ENCODE data around the gene IFI27L2. TPM values are rescaled to one million over a fixed set of nuclear protein-coding genes. Genes with fewer than 3 reads are reported as not detected.

The IFI27L2 gene
- polyA plus RNA-seq, 1 of the 3 experiments (the other 2 are of a cell fraction) = 200 TPM

DNA sequence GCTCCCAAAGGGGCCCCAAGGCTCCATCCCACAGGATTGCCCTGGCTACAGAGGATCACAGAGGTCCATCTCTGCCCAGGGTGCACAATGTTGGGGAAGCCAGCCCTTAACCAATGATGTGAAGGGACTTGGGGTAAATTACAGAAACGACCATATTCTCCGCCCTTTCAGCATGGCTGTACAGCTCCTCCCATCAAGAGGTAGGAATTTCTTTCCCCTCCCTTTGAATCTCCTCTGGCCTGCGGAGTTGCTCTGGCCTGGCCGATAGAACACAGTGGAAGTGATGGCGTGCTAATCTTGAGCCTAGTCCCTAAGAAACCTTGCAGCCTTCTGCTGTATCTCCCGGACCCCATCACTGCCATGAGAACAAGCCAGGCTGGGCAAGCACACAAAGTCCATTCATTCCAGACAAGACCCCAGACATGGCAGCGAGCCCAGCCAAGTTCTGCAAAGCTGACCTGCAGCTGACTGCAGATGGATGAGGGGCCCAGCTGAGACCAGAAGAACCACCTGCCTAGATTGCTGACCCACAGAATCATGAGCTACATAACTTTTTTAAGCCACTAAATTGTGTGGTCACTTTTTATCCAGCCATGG lies 25.8 kb downstream of the IFI27L2 start:
- H2AFZ ChIP-seq (ENCODE audit: low read depth) = no peak overlapping the region
- DNase-seq = no peak
- H3K27me3 ChIP-seq (ENCODE audit: insufficient read depth) = no peaks in the 10 kb centered on the region
- H3K27ac ChIP-seq (ENCODE audit: low read depth in 2 of 2, low read length in 1 of 2) = no peak overlapping the region
- no peaks in the 10 kb centered on the region for H3K9me2 ChIP-seq
- H3K79me2 ChIP-seq (ENCODE audit: insufficient read depth) = no peaks in the 10 kb centered on the region
- H3K9me3 ChIP-seq = no peaks in the 10 kb centered on the region
- peaks cover 0 to 3% of the 10 kb centered on the region in 2 experiments for H3K36me3 ChIP-seq (replicated peaks in 1 of 2; ENCODE audit: control insufficient read depth in 1 of 2, insufficient read depth in 2 of 2, low read length in 1 of 2)
- WGBS (ENCODE audit: low lambda C conversion rate) = 85% methylated on average over 6 of the region's 7 CpGs
- no peaks in the 10 kb centered on the region for H3F3A ChIP-seq (replicated peaks; ENCODE audit: insufficient read depth)
- ChIA-PET CTCF (no interaction called here), POLR2A (no interaction called here)
- no peaks in the 10 kb centered on the region for H4K20me1 ChIP-seq (ENCODE audit: insufficient read depth)
- peaks cover 0 to 11% of the 10 kb centered on the region in 2 experiments; a peak in 2 of 4 replicates for H3K4me1 ChIP-seq (ENCODE audit: control insufficient read depth in 1 of 2, insufficient read depth in 2 of 2, low read depth in 1 of 2, low read length in 1 of 2)
- H3K4me2 ChIP-seq = no peak overlapping the region
- no peak overlapping the region for H3K9ac ChIP-seq
- no peak overlapping the region for H3K4me3 ChIP-seq (ENCODE audit: low read depth in 2 of 2, low read length in 1 of 2)
- no peak for TF ChIP-seq RAD21 (IDR thresholded peaks at IDR 0.05; ENCODE audit: low read length)
- no peak for TF ChIP-seq TCF12 (IDR thresholded peaks at IDR 0.05)
- no peak for TF ChIP-seq MXI1 (IDR thresholded peaks at IDR 0.05; ENCODE audit: low read depth, low read length)

GRCh38 chr14:94102768-94103482 lies 26.5 kb downstream of the IFI27L2 start:
- POLR2A ChIA-PET = no interaction called here
- no peak overlapping the region for H3K4me3 ChIP-seq (ENCODE audit: low read depth in 2 of 2, low read length in 1 of 2)
- DNase-seq = no peak

DNA sequence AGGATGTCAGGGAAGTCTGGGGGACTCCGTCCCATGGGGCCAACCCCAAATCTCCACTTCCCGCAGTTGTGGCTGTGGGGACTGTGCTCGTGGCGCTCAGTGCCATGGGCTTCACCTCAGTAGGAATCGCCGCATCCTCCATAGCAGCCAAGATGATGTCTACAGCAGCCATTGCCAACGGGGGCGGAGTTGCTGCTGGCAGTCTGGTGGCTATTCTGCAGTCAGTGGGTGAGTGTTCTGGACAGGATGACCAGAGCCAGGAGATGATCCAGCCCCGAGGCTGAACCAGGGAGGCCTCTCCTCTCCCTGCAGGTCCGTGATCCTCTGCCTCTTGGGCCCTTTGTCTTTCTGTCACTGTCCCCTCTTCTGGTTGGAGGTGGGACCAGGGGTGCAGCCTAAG lies 27.7 kb downstream of the IFI27L2 start:
- no peaks in the 10 kb centered on the region for H3K9me3 ChIP-seq
- H3K9ac ChIP-seq = no peak overlapping the region
- H3K4me2 ChIP-seq = no peak overlapping the region
- H3F3A ChIP-seq (replicated peaks; ENCODE audit: insufficient read depth) = no peaks in the 10 kb centered on the region
- no peak overlapping the region for H3K27ac ChIP-seq (ENCODE audit: low read depth in 2 of 2, low read length in 1 of 2)
- no peaks in the 10 kb centered on the region for H3K36me3 ChIP-seq (replicated peaks in 1 of 2; ENCODE audit: control insufficient read depth in 1 of 2, insufficient read depth in 2 of 2, low read length in 1 of 2)
- no peak overlapping the region for H2AFZ ChIP-seq (ENCODE audit: low read depth)
- ChIA-PET CTCF (no interaction called here), POLR2A (no interaction called here)
- H3K4me3 ChIP-seq (ENCODE audit: low read depth in 2 of 2, low read length in 1 of 2) = no peak overlapping the region
- H3K79me2 ChIP-seq (ENCODE audit: insufficient read depth) = no peaks in the 10 kb centered on the region
- DNase-seq = no peak
- H4K20me1 ChIP-seq (ENCODE audit: insufficient read depth) = no peaks in the 10 kb centered on the region
- H3K4me1 ChIP-seq (ENCODE audit: control insufficient read depth in 1 of 2, insufficient read depth in 2 of 2, low read depth in 1 of 2, low read length in 1 of 2) = peaks cover 0 to 11% of the 10 kb centered on the region in 2 experiments; a peak in 2 of 4 replicates
- H3K9me2 ChIP-seq = no peaks in the 10 kb centered on the region
- 93% methylated on average over 3 of the region's 10 CpGs for WGBS (ENCODE audit: low lambda C conversion rate)
- H3K27me3 ChIP-seq (ENCODE audit: insufficient read depth) = no peaks in the 10 kb centered on the region
- TF ChIP-seq PBX3 (IDR thresholded peaks at IDR 0.05) (no peak), RFX5 (IDR thresholded peaks at IDR 0.05; ENCODE audit: low read length) (no peak), EP300 (IDR thresholded peaks at IDR 0.05; ENCODE audit: borderline replicate concordance in 1 of 2, low read depth in 1 of 2, low read length in 1 of 2) (no peak), MXI1 (IDR thresholded peaks at IDR 0.05; ENCODE audit: low read depth, low read length) (no peak), TAF1 (IDR thresholded peaks at IDR 0.05; ENCODE audit: borderline replicate concordance, low read depth, low read length) (no peak), NFIC (IDR thresholded peaks at IDR 0.05; ENCODE audit: borderline replicate concordance) (no peak), SIN3A (IDR thresholded peaks at IDR 0.05; ENCODE audit: borderline replicate concordance, low read depth, low read length) (no peak)
- TF ChIP-seq, protein P1, sequence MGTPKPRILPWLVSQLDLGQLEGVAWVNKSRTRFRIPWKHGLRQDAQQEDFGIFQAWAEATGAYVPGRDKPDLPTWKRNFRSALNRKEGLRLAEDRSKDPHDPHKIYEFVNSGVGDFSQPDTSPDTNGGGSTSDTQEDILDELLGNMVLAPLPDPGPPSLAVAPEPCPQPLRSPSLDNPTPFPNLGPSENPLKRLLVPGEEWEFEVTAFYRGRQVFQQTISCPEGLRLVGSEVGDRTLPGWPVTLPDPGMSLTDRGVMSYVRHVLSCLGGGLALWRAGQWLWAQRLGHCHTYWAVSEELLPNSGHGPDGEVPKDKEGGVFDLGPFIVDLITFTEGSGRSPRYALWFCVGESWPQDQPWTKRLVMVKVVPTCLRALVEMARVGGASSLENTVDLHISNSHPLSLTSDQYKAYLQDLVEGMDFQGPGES (IDR thresholded peaks at IDR 0.05; ENCODE audit: low read depth, low read length) = no peak
- TF ChIP-seq, protein P2, sequence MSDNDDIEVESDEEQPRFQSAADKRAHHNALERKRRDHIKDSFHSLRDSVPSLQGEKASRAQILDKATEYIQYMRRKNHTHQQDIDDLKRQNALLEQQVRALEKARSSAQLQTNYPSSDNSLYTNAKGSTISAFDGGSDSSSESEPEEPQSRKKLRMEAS (IDR thresholded peaks at IDR 0.05; ENCODE audit: low read depth) = no peak
- TF ChIP-seq, protein P3, sequence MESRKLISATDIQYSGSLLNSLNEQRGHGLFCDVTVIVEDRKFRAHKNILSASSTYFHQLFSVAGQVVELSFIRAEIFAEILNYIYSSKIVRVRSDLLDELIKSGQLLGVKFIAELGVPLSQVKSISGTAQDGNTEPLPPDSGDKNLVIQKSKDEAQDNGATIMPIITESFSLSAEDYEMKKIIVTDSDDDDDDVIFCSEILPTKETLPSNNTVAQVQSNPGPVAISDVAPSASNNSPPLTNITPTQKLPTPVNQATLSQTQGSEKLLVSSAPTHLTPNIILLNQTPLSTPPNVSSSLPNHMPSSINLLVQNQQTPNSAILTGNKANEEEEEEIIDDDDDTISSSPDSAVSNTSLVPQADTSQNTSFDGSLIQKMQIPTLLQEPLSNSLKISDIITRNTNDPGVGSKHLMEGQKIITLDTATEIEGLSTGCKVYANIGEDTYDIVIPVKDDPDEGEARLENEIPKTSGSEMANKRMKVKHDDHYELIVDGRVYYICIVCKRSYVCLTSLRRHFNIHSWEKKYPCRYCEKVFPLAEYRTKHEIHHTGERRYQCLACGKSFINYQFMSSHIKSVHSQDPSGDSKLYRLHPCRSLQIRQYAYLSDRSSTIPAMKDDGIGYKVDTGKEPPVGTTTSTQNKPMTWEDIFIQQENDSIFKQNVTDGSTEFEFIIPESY (IDR thresholded peaks at IDR 0.05; ENCODE audit: borderline replicate concordance, low read depth) = no peak
- TF ChIP-seq, protein P4, sequence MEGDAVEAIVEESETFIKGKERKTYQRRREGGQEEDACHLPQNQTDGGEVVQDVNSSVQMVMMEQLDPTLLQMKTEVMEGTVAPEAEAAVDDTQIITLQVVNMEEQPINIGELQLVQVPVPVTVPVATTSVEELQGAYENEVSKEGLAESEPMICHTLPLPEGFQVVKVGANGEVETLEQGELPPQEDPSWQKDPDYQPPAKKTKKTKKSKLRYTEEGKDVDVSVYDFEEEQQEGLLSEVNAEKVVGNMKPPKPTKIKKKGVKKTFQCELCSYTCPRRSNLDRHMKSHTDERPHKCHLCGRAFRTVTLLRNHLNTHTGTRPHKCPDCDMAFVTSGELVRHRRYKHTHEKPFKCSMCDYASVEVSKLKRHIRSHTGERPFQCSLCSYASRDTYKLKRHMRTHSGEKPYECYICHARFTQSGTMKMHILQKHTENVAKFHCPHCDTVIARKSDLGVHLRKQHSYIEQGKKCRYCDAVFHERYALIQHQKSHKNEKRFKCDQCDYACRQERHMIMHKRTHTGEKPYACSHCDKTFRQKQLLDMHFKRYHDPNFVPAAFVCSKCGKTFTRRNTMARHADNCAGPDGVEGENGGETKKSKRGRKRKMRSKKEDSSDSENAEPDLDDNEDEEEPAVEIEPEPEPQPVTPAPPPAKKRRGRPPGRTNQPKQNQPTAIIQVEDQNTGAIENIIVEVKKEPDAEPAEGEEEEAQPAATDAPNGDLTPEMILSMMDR (IDR thresholded peaks at IDR 0.05) = no peak

More at GRCh38 chr14:94102768-94103482, 26.5 kb downstream of the IFI27L2 start:
- no peak overlapping the region for H3K4me2 ChIP-seq
- 87% methylated on average over 8 of the region's 8 CpGs for WGBS (ENCODE audit: low lambda C conversion rate)
- H3K27ac ChIP-seq (ENCODE audit: low read depth in 2 of 2, low read length in 1 of 2) = no peak overlapping the region
- no peak for TF ChIP-seq POLR2AphosphoS5 (IDR thresholded peaks at IDR 0.05; ENCODE audit: low read depth, low read length)
- TF ChIP-seq FOXM1 (IDR thresholded peaks at IDR 0.05; ENCODE audit: low read depth) = no peak
- TF ChIP-seq NRF1 (IDR thresholded peaks at IDR 0.05; ENCODE audit: low read depth, low read length) = no peak
- no peak overlapping the region for H3K9ac ChIP-seq
- CTCF ChIA-PET = no interaction called here
- peaks cover 0 to 3% of the 10 kb centered on the region in 2 experiments for H3K36me3 ChIP-seq (replicated peaks in 1 of 2; ENCODE audit: control insufficient read depth in 1 of 2, insufficient read depth in 2 of 2, low read length in 1 of 2)
- peaks cover 0 to 11% of the 10 kb centered on the region in 2 experiments; a peak in 2 of 4 replicates for H3K4me1 ChIP-seq (ENCODE audit: control insufficient read depth in 1 of 2, insufficient read depth in 2 of 2, low read depth in 1 of 2, low read length in 1 of 2)
- no peaks in the 10 kb centered on the region for H3F3A ChIP-seq (replicated peaks; ENCODE audit: insufficient read depth)
- no peaks in the 10 kb centered on the region for H3K9me2 ChIP-seq
- H3K9me3 ChIP-seq = no peaks in the 10 kb centered on the region
- no peak overlapping the region for H2AFZ ChIP-seq (ENCODE audit: low read depth)
- H4K20me1 ChIP-seq (ENCODE audit: insufficient read depth) = no peaks in the 10 kb centered on the region
- H3K79me2 ChIP-seq (ENCODE audit: insufficient read depth) = no peaks in the 10 kb centered on the region
- H3K27me3 ChIP-seq (ENCODE audit: insufficient read depth) = no peaks in the 10 kb centered on the region
